Gastrocnemius medialis (tissue), 4 donors: Measurements from ENCODE around the gene TDRD5.

Experiments used
- POLR2A ChIP-seq, 2 donors: fragments of 450-650 bp; IDR thresholded peaks; one replicate each; pipeline ENCODE4 v1.6.1; 2017; ENCODE audit warnings: antibody characterized with exemption in 2 of 2, mild to moderate bottlenecking in 2 of 2, moderate library complexity in 2 of 2
- TF ChIP-seq, protein P1 (sequence below), 5 experiments: fragments of 450-650 bp in 3 of 5; fragments of 200-600 bp in 2 of 5; sonication (generic) in 2 of 5; IDR thresholded peaks in 4 of 5; conservative IDR thresholded peaks in 1 of 5; 1 replicate in 4 of 5; 2 replicates in 1 of 5; pipeline ENCODE4 v1.5.1; 2016 to 2019; ENCODE audit warnings: antibody characterized with exemption in 5 of 5, mild to moderate bottlenecking in 3 of 5, moderate library complexity in 3 of 5

DNA sequence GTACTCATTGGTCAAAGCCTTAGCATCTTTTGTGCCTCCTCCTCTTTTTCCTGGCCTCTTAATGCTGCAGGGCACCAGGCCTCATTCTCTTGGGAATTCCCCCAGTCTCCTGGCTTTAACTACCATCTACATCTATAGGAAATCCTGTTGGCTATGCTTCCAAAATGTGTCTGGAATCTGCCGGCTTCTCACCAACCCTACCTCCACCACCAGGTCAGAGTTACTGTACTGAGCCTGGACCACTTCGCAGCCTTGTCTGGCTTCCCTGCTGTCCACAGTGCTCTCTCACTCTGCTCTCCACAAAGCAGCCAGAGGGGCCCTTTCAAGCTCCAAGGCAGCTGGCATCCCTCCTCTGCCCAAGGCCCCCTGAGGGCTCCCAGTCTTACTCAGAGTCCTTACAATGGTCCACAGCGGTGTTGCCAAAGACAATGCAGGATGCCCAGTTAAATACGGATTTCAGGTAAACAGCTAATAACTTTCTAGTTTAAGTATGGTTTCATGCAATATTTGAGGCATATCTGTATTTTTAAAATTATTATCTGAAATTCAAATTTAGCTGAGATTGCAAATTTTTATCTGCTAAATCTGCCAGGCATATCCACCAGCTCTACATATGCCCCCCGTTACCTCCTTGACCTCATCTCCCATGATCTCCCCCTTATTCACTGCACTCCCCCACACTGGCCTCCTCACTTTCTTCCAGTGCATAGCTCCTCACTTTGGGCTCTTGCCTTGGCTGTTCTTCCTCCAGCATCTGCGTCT is 117.0 kb downstream of the TDRD5 start:
- no peak for TF ChIP-seq POLR2A (IDR thresholded peaks at IDR 0.05)
- TF ChIP-seq, protein P1, sequence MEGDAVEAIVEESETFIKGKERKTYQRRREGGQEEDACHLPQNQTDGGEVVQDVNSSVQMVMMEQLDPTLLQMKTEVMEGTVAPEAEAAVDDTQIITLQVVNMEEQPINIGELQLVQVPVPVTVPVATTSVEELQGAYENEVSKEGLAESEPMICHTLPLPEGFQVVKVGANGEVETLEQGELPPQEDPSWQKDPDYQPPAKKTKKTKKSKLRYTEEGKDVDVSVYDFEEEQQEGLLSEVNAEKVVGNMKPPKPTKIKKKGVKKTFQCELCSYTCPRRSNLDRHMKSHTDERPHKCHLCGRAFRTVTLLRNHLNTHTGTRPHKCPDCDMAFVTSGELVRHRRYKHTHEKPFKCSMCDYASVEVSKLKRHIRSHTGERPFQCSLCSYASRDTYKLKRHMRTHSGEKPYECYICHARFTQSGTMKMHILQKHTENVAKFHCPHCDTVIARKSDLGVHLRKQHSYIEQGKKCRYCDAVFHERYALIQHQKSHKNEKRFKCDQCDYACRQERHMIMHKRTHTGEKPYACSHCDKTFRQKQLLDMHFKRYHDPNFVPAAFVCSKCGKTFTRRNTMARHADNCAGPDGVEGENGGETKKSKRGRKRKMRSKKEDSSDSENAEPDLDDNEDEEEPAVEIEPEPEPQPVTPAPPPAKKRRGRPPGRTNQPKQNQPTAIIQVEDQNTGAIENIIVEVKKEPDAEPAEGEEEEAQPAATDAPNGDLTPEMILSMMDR (IDR thresholded peaks at IDR 0.05 in 4 of 5, conservative IDR thresholded peaks at IDR 0.05 in 1 of 5), result no peak
